Sigmoid colon (tissue), 4 donors: ENCODE results near the gene IMMP2L.

ENCODE experiments used
- CTCF ChIP-seq, 4 experiments: fragments of 450-650 bp in 3 of 4; fragments of 200-600 bp in 1 of 4; IDR thresholded peaks; one replicate each; pipeline ENCODE4 v1.5.1; 2016 to 2019; ENCODE audit warnings: antibody characterized with exemption in 4 of 4, mild to moderate bottlenecking in 3 of 4, moderate library complexity in 2 of 4
- EP300 ChIP-seq, 4 donors: sonication (generic); formaldehyde crosslinking; IDR thresholded peaks; one replicate each; pipeline ENCODE4 v1.6.1; 2017; ENCODE audit warnings: antibody characterized with exemption in 4 of 4
- POLR2A ChIP-seq, 2 donors: fragments of 450-650 bp; IDR thresholded peaks; one replicate each; pipeline ENCODE4 v1.6.1; 2016; ENCODE audit warnings: antibody characterized with exemption in 2 of 2, mild to moderate bottlenecking in 2 of 2, moderate library complexity in 2 of 2
- POLR2AphosphoS5 ChIP-seq, 4 donors: sonication (generic); formaldehyde crosslinking; IDR thresholded peaks; one replicate each; pipeline ENCODE4 v1.6.1; 2017; ENCODE audit warnings: antibody characterized with exemption in 4 of 4

GRCh38 chr7:111138586-111138985 lies 423.7 kb downstream of the IMMP2L start:
- TF ChIP-seq CTCF (IDR thresholded peaks at IDR 0.05) (no peak), POLR2A (IDR thresholded peaks at IDR 0.05) (no peak), POLR2AphosphoS5 (IDR thresholded peaks at IDR 0.05) (no peak), EP300 (IDR thresholded peaks at IDR 0.05) (no peak)
